GM23338 (cell line): ENCODE data around the gene TMEM242.

ENCODE experiments used
- CREB1 ChIP-seq: fragments of 250-450 bp; sonication (Bioruptor Pico); IDR thresholded peaks from 2 replicates; pipeline ENCODE4 v1.5.0; 2020; ENCODE audit warnings: low read depth, mild to moderate bottlenecking, moderate library complexity
- CTCF ChIP-seq, 2 experiments: fragments of 200-600 bp in 1 of 2; sonication (generic) in 1 of 2; conservative IDR thresholded peaks; 2 replicates each; pipeline versions ENCODE4 v1.5.1 to v1.6.1; 2016 to 2017; ENCODE audit warnings: antibody characterized with exemption in 2 of 2, low read depth in 2 of 2, mild to moderate bottlenecking in 2 of 2, moderate library complexity in 1 of 2
- EZH2 ChIP-seq: fragments of 200-600 bp; sonication (generic); IDR thresholded peaks from one replicate; pipeline ENCODE4 v1.8.0; 2017; ENCODE audit warnings: antibody characterized with exemption, mild to moderate bottlenecking, low read depth; ENCODE audit not compliant: unreplicated experiment
- EZH2phosphoT487 ChIP-seq: fragments of 200-600 bp; sonication (generic); IDR thresholded peaks from one replicate; pipeline ENCODE4 v1.8.1; 2018; ENCODE audit warnings: antibody characterized with exemption; ENCODE audit not compliant: unreplicated experiment
- JUNB ChIP-seq: IDR thresholded peaks from one replicate; pipeline ENCODE4 v1.6.1; 2016; ENCODE audit warnings: antibody characterized with exemption; ENCODE audit not compliant: unreplicated experiment
- POLR2AphosphoS5 ChIP-seq: IDR thresholded peaks from 2 replicates; pipeline ENCODE4 v1.6.1; 2016; ENCODE audit warnings: antibody characterized with exemption, low read depth
- REST ChIP-seq: IDR thresholded peaks from one replicate; pipeline ENCODE4 v1.6.1; 2018; ENCODE audit warnings: antibody characterized with exemption; ENCODE audit not compliant: unreplicated experiment

GRCh38 chr6:157304899-157305663 lies 18.2 kb downstream of the TMEM242 start:
- TF ChIP-seq REST (no peak), CTCF (conservative IDR thresholded peaks at IDR 0.05; ENCODE audit: low read depth in 2 of 2) (no peak), EZH2phosphoT487 (no peak), POLR2AphosphoS5 (no peak), CREB1 (CRISPR knock-in tag) (no peak), EZH2 (no peak), JUNB (no peak)
